Liver (tissue), 9 donors: ENCODE data around the gene ATP13A2. TPM values are rescaled to one million over a fixed set of nuclear protein-coding genes. Genes with fewer than 3 reads are reported as not detected.

Source experiments
- DNase-seq: peaks from one replicate; pipeline ENCODE4 v3.0.0-alpha.2; 2017; ENCODE audit warnings: low spot score
- H3K27ac ChIP-seq, 2 donors: one replicate each; pipeline ENCODE4 v1.7.0; 2013; ENCODE audit warnings: inconsistent platforms in 2 of 2, low read length in 2 of 2, control low read depth in 1 of 2, low read depth in 1 of 2, mild to moderate bottlenecking in 1 of 2
- H3K27me3 ChIP-seq, 4 donors: one replicate each; pipeline versions ENCODE4 v1.6.1 to v1.7.0; 2013; ENCODE audit warnings: low read length in 3 of 4, inconsistent platforms in 1 of 4, mild to moderate bottlenecking in 1 of 4, moderate library complexity in 1 of 4; ENCODE audit not compliant: control insufficient read depth in 4 of 4, insufficient read depth in 4 of 4
- H3K36me3 ChIP-seq, 4 donors: one replicate each; pipeline versions ENCODE4 v1.6.1 to v1.7.0; 2013; ENCODE audit warnings: low read length in 3 of 4, mild to moderate bottlenecking in 3 of 4, low read depth in 1 of 4, moderate library complexity in 1 of 4; ENCODE audit not compliant: control insufficient read depth in 4 of 4, insufficient read depth in 3 of 4
- H3K4me1 ChIP-seq, 4 donors: one replicate each; pipeline versions ENCODE4 v1.6.1 to v1.7.0; 2013; ENCODE audit warnings: low read length in 3 of 4, mild to moderate bottlenecking in 3 of 4, moderate library complexity in 1 of 4; ENCODE audit not compliant: control insufficient read depth in 4 of 4, insufficient read depth in 4 of 4
- H3K4me3 ChIP-seq, 3 donors: one replicate each; pipeline versions ENCODE4 v1.6.1 to v1.7.0; 2013; ENCODE audit warnings: low read length in 3 of 3, control low read depth in 1 of 3, low read depth in 1 of 3, mild to moderate bottlenecking in 1 of 3
- H3K9ac ChIP-seq, 2 donors: one replicate each; pipeline ENCODE4 v1.7.0; 2013; ENCODE audit warnings: low read length in 2 of 2, mild to moderate bottlenecking in 2 of 2, moderate library complexity in 2 of 2, control low read depth in 1 of 2, low read depth in 1 of 2
- H3K9me3 ChIP-seq, 4 donors: one replicate each; pipeline versions ENCODE4 v1.6.1 to v1.7.0; 2013; ENCODE audit warnings: low read length in 3 of 4; ENCODE audit not compliant: control insufficient read depth in 4 of 4
- ATF3 ChIP-seq: IDR thresholded peaks from 2 replicates; pipeline ENCODE4 v1.6.1; 2016; ENCODE audit warnings: antibody characterized with exemption
- CTCF ChIP-seq: fragments of 150-350 bp; IDR thresholded peaks from 2 replicates; pipeline ENCODE4 v1.5.1; 2017; ENCODE audit warnings: improper control_type of control experiment, low read depth, low read length; ENCODE audit not compliant: missing input control
- EGR1 ChIP-seq, 2 donors: IDR thresholded peaks; 2 replicates each; pipeline ENCODE4 v1.6.1; 2016 to 2018; ENCODE audit warnings: antibody characterized with exemption in 2 of 2, low read depth in 2 of 2
- FOXA1 ChIP-seq: IDR thresholded peaks from 2 replicates; pipeline ENCODE4 v1.6.1; 2016; ENCODE audit warnings: antibody characterized with exemption
- FOXA2 ChIP-seq: IDR thresholded peaks from 2 replicates; pipeline ENCODE4 v1.6.1; 2016; ENCODE audit warnings: antibody characterized with exemption
- GABPA ChIP-seq, 2 donors: IDR thresholded peaks in 1 of 2; conservative IDR thresholded peaks in 1 of 2; 2 replicates each; pipeline ENCODE4 v1.6.1; 2016; ENCODE audit warnings: antibody characterized with exemption in 2 of 2, mild to moderate bottlenecking in 1 of 2, moderate library complexity in 1 of 2
- HNF4A ChIP-seq, 2 donors: conservative IDR thresholded peaks; 2 replicates each; pipeline ENCODE4 v1.6.1; 2016; ENCODE audit warnings: antibody characterized with exemption in 2 of 2, mild to moderate bottlenecking in 2 of 2
- HNF4G ChIP-seq: IDR thresholded peaks from 2 replicates; pipeline ENCODE4 v1.6.1; 2016; ENCODE audit warnings: antibody characterized with exemption
- JUND ChIP-seq, 2 donors: IDR thresholded peaks; 2 replicates each; pipeline ENCODE4 v1.6.1; 2016; ENCODE audit warnings: antibody characterized with exemption in 2 of 2
- NR2F2 ChIP-seq: IDR thresholded peaks from 2 replicates; pipeline ENCODE4 v1.6.1; 2016; ENCODE audit warnings: antibody characterized with exemption
- RAD21 ChIP-seq, 2 donors: IDR thresholded peaks; 2 replicates each; pipeline ENCODE4 v1.6.1; 2016; ENCODE audit warnings: antibody characterized with exemption in 2 of 2, mild to moderate bottlenecking in 2 of 2
- RXRA ChIP-seq, 2 donors: IDR thresholded peaks; 2 replicates each; pipeline ENCODE4 v1.6.1; 2017 to 2018; ENCODE audit warnings: antibody characterized with exemption in 2 of 2, mild to moderate bottlenecking in 1 of 2
- SP1 ChIP-seq: IDR thresholded peaks from 2 replicates; pipeline ENCODE4 v1.6.1; 2018; ENCODE audit warnings: antibody characterized with exemption, mild to moderate bottlenecking
- TAF1 ChIP-seq: conservative IDR thresholded peaks from 2 replicates; pipeline ENCODE4 v1.6.1; 2016; ENCODE audit warnings: antibody characterized with exemption, mild to moderate bottlenecking
- YY1 ChIP-seq: IDR thresholded peaks from 2 replicates; pipeline ENCODE4 v1.6.1; 2016; ENCODE audit warnings: antibody characterized with exemption, mild to moderate bottlenecking
- WGBS: extraction: QIAGEN DNeasy Blood & Tissue Kit; methylation state at CpG from one replicate; pipeline ENCODE4 v1.1.7; 2013; 5-methylcytosine and 5-hydroxymethylcytosine counted together
- polyA plus RNA-seq, 2 donors: library from polyadenylated mRNA; stranded (reverse) in 1 of 2; unstranded in 1 of 2; fragments of 200-250 nt in 1 of 2; fragments of >200 nt in 1 of 2; fragmentation: Nextera tagmentation in 1 of 2; extraction: Ambion mirVana in 1 of 2; gene quantifications; one replicate each; pipeline versions ENCODE4 v1.2.1 to v1.2.3, GENCODE V29; 2013 to 2015
- total RNA-seq, 2 donors: library from RNA; depleted of rRNA; stranded (reverse); fragments of >200 nt; gene quantifications; one replicate each; pipeline ENCODE4 v1.2.3, GENCODE V29; 2014
- TF ChIP-seq, protein P1 (sequence below): IDR thresholded peaks from 2 replicates; pipeline ENCODE4 v1.6.1; 2016; ENCODE audit warnings: antibody characterized with exemption
- TF ChIP-seq, protein P2 (sequence below): IDR thresholded peaks from 2 replicates; pipeline ENCODE4 v1.6.1; 2016; ENCODE audit warnings: antibody characterized with exemption, mild to moderate bottlenecking
- donor health status: healthy.
- donor health status: healthy.
- donor health status: healthy.
- donor health status: healthy.
- donor health status: healthy.

Gene ATP13A2
- total and polyA plus RNA-seq, 4 donors: 2.4 to 12.2 (median 8.1) TPM

GRCh38 chr1:16971341-16972188 is 40.2 kb downstream of the ATP13A2 start:
- Histone ChIP-seq H3K9ac (no peak overlapping the region), H3K9me3 (no peaks in the 10 kb centered on the region), H3K27me3 (no peaks in the 10 kb centered on the region), H3K4me3 (no peak overlapping the region), H3K36me3 (peaks cover 0 to 2% (median under 1%) of the 10 kb centered on the region in 4 donors), H3K4me1 (no peaks in the 10 kb centered on the region), H3K27ac (no peak overlapping the region)
- 87% methylated on average over 28 of the region's 28 CpGs for WGBS
- DNase-seq: no peak
- TF ChIP-seq GABPA (IDR thresholded peaks at IDR 0.05 in 1 of 2, conservative IDR thresholded peaks at IDR 0.05 in 1 of 2) (no peak), ATF3 (no peak), HNF4G (no peak), JUND (IDR thresholded peaks at IDR 0.05) (no peak), RAD21 (IDR thresholded peaks at IDR 0.05) (no peak), NR2F2 (no peak), SP1 (no peak), HNF4A (conservative IDR thresholded peaks at IDR 0.05) (no peak), YY1 (no peak), RXRA (IDR thresholded peaks at IDR 0.05) (no peak), TAF1 (no peak), FOXA2 (no peak), EGR1 (IDR thresholded peaks at IDR 0.05; ENCODE audit: low read depth in 2 of 2) (no peak)
- TF ChIP-seq, protein P1, sequence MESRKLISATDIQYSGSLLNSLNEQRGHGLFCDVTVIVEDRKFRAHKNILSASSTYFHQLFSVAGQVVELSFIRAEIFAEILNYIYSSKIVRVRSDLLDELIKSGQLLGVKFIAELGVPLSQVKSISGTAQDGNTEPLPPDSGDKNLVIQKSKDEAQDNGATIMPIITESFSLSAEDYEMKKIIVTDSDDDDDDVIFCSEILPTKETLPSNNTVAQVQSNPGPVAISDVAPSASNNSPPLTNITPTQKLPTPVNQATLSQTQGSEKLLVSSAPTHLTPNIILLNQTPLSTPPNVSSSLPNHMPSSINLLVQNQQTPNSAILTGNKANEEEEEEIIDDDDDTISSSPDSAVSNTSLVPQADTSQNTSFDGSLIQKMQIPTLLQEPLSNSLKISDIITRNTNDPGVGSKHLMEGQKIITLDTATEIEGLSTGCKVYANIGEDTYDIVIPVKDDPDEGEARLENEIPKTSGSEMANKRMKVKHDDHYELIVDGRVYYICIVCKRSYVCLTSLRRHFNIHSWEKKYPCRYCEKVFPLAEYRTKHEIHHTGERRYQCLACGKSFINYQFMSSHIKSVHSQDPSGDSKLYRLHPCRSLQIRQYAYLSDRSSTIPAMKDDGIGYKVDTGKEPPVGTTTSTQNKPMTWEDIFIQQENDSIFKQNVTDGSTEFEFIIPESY: no peak

- WGBS: 97% methylated on average over 28 of the region's 28 CpGs
- H3K36me3 ChIP-seq: peaks cover 0 to 3% (median 2%) of the 10 kb centered on the region in 4 donors
- no peak for DNase-seq
- no peak overlapping the region for H3K27ac ChIP-seq
- TF ChIP-seq HNF4A (conservative IDR thresholded peaks at IDR 0.05) (no peak), EGR1 (IDR thresholded peaks at IDR 0.05; ENCODE audit: low read depth in 2 of 2) (no peak), ATF3 (no peak), YY1 (no peak), NR2F2 (no peak), CTCF (no peak), JUND (IDR thresholded peaks at IDR 0.05) (no peak), SP1 (no peak), FOXA1 (no peak), HNF4G (no peak)
- TF ChIP-seq, protein P1: no peak
- TF ChIP-seq, protein P2, sequence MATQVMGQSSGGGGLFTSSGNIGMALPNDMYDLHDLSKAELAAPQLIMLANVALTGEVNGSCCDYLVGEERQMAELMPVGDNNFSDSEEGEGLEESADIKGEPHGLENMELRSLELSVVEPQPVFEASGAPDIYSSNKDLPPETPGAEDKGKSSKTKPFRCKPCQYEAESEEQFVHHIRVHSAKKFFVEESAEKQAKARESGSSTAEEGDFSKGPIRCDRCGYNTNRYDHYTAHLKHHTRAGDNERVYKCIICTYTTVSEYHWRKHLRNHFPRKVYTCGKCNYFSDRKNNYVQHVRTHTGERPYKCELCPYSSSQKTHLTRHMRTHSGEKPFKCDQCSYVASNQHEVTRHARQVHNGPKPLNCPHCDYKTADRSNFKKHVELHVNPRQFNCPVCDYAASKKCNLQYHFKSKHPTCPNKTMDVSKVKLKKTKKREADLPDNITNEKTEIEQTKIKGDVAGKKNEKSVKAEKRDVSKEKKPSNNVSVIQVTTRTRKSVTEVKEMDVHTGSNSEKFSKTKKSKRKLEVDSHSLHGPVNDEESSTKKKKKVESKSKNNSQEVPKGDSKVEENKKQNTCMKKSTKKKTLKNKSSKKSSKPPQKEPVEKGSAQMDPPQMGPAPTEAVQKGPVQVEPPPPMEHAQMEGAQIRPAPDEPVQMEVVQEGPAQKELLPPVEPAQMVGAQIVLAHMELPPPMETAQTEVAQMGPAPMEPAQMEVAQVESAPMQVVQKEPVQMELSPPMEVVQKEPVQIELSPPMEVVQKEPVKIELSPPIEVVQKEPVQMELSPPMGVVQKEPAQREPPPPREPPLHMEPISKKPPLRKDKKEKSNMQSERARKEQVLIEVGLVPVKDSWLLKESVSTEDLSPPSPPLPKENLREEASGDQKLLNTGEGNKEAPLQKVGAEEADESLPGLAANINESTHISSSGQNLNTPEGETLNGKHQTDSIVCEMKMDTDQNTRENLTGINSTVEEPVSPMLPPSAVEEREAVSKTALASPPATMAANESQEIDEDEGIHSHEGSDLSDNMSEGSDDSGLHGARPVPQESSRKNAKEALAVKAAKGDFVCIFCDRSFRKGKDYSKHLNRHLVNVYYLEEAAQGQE: no peak
- no peaks in the 10 kb centered on the region for H3K9me3 ChIP-seq
- no peaks in the 10 kb centered on the region for H3K27me3 ChIP-seq
- no peak overlapping the region for H3K4me3 ChIP-seq
- no peak overlapping the region for H3K9ac ChIP-seq
- no peaks in the 10 kb centered on the region for H3K4me1 ChIP-seq
Observed at GRCh38 chr1:16970132-16970910, 41.4 kb downstream of the ATP13A2 start.
